Measurements from ENCODE around the gene TKFC. TPM values are rescaled to one million over a fixed set of nuclear protein-coding genes. Genes with fewer than 3 reads are reported as not detected.

Gene TKFC
- total RNA-seq: 20.1 and 20.5 TPM in 2 replicates

GRCh38 chr11:61332797-61333549, at the start of gene TKFC, which contains the start of gene DDB1:
TKFC (plus strand) TSS chr11:61333228; CDS start chr11:61334729, 1,501 bp downstream.
DDB1 (minus strand) TSS chr11:61333105; CDS start chr11:61332968, 137 bp downstream.

GRCh38 chr11:61294717-61295595, 38.1 kb upstream of the TKFC start, which contains the start of gene VWCE:
VWCE (minus strand) TSS chr11:61295316; CDS start chr11:61295037, 279 bp downstream.

GRCh38 chr11:61361741-61362541, 28.9 kb downstream of the TKFC start, which contains the start of the genes CYB561A3 and TMEM138:
CYB561A3 (minus strand) TSS chr11:61361882; CDS start chr11:61356713, 5,169 bp downstream.
TMEM138 (plus strand) TSS chr11:61362374; CDS start chr11:61364391, 2,017 bp downstream.

Other genes starting within 250 kb of the TKFC start
- not detected in 2 replicates for gene CD5, start 230.7 kb upstream of the TKFC start, total RNA-seq
- 5.4 and 5.8 TPM in 2 replicates for gene VPS37C, start 171.8 kb upstream of the TKFC start, total RNA-seq
- gene PGA3, start 129.7 kb upstream of the TKFC start, total RNA-seq: 1.6 and 3.9 TPM in 2 replicates
- gene PGA4, start 110.9 kb upstream of the TKFC start, total RNA-seq: 0.32 and 2.1 TPM in 2 replicates
- gene PGA5, start 92.1 kb upstream of the TKFC start, total RNA-seq: 0.32 and 2.1 TPM in 2 replicates
- 3.6 and 14.9 TPM in 2 replicates for gene VWCE, start 37.9 kb upstream of the TKFC start, total RNA-seq
- 338 and 459 TPM in 2 replicates for gene DDB1, start 123 bp upstream of the TKFC start, total RNA-seq
- gene CYB561A3, start 28.7 kb downstream of the TKFC start, total RNA-seq: 47.0 and 86.6 TPM in 2 replicates
- gene TMEM138, start 29.1 kb downstream of the TKFC start, total RNA-seq: 11.2 and 16.7 TPM in 2 replicates
- gene TMEM216, start 59.4 kb downstream of the TKFC start, total RNA-seq: 6.6 and 11.4 TPM in 2 replicates
- 9.1 and 12.2 TPM in 2 replicates for gene CPSF7, start 96.7 kb downstream of the TKFC start, total RNA-seq
- 33.8 and 42.6 TPM in 2 replicates for gene SDHAF2, start 96.9 kb downstream of the TKFC start, total RNA-seq
- gene LRRC10B, start 175.5 kb downstream of the TKFC start, total RNA-seq: not detected in 2 replicates
- 5.5 and 22.7 TPM in 2 replicates for gene SYT7, start 247.8 kb downstream of the TKFC start, total RNA-seq